DMS153 treated with DMSO at 0.1 percent for 48 hours (cell line): Measurements from ENCODE around the gene LYPD8.
"Not testable (repeated sequence)": the region's sequence is repeated elsewhere in the genome, so short reads cannot be mapped to it uniquely, and the experiment has no call there.

Experiments used
- DNase-seq: peaks from one replicate; lab custom pipeline; 2025; ENCODE audit not compliant: unreplicated experiment; lab: John Stamatoyannopoulos, UW

Gene LYPD8

GRCh38 chr1:248755517-248755916 lies at the start of gene LYPD8:
Gene LYPD8 (minus strand): TSS chr1:248755759. CDS start chr1:248751081, 4,678 bp downstream.
- DNase-seq = no peak

- no peak for DNase-seq
These were observed 49.5 kb upstream of the LYPD8 start for GRCh38 chr1:248804771-248805681.

DNA sequence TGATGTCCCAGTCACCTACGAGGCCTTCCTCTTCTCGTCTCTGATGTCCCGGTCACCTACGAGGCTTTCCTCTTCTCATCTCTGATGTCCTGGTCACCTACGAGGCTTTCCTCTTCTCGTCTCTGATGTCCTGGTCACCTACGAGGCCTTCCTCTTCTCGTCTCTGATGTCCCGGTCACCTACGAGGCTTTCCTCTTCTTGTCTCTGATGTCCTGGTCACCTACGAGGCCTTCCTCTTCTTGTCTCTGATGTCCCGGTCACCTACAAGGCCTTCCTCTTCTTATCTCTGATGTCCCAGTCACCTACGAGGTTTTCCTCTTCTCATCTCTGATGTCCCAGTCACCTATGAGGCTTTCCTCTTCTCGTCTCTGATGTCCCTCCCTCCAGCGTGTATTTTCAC lies 47.9 kb upstream of the LYPD8 start:
- not testable (repeated sequence) for DNase-seq

DNA sequence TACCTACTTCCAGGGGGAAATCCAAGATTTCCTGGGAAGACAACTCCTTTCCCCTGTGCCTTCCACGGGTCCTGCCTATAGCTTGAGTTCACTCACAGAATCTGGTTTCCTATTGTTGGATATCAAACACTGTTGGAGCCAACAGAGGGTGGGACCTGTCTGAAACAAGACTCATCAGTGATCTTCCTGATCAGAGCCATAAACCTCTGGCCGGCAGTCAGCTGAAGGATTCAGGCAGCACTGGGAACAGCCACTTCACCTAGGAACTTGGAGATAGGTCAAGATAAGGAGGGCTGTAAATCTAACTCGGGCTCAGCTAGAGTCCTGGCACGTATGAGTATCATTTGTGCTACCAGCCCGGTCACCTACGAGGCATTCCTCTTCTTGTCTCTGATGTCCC lies 46.9 kb upstream of the LYPD8 start:
- no peak for DNase-seq

GRCh38 chr1:248800459-248800858 lies 44.9 kb upstream of the LYPD8 start:
- DNase-seq = no peak

- DNase-seq = no peak
These were observed 43.2 kb upstream of the LYPD8 start for GRCh38 chr1:248798791-248799190.

DNA sequence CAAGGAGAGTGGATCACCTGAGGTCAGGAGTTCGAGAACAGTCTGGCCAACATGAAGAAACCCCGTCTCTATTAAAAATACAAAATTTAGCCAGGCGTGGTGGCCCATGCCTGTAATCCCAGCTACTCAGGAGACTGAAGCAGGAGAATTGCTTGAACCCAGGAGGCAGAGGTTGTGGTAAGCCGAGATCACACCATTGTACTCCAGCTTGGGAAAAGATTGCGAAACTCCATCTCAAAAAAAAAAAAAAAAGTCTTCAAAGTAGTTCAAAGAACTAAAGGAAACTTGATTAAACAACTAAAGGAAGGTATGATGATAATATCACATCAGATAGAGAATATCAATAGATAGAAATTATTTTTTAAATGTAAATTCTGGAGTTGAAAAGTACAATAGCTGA lies 39.1 kb upstream of the LYPD8 start:
- not testable (repeated sequence) for DNase-seq

GRCh38 chr1:248793592-248793991 lies 38.0 kb upstream of the LYPD8 start:
- DNase-seq = no peak

DNA sequence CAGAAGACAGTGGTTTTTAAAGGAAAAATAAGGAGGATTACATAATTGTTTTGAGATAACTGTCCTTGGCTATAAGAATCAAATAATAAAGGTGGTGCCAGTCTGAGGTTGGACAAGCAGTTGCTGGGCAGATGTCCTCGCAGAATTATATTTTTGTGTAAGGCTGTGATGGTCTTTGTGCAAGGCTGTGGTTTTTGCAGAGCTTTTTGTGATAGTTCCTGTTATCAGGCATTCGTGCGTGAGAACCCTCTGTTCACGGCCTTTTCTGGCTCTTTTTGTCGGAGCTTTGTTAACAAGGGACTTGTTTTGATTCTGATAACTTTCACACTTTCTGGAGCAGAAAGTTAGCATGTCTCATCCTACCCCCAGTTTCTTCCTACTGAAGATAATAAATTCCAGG lies 36.8 kb upstream of the LYPD8 start:
- no peak for DNase-seq

DNA sequence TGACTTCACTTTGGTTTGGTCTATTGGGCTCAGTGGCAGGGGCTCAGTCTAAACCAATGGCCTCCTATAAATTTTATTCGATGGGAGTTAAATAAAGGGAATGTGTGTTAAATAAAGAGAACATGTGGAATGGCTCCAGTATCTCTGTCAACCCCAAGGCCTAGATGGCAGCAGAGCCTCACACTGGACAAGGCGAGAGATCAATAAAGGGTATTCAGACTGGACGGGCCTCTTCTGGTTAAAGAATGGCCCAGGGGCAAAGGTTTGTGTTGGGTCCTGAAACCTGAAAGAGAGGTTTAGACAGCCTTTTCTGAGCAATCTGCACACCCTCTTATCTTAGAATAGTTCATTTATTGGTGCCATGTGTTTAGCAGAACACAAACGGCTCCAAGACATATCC lies 35.5 kb upstream of the LYPD8 start:
- DNase-seq = no peak

- DNase-seq = no peak
These were observed 34.9 kb upstream of the LYPD8 start for GRCh38 chr1:248790456-248790855.

GRCh38 chr1:248789337-248789736 lies 33.8 kb upstream of the LYPD8 start:
- not testable (repeated sequence) for DNase-seq

DNA sequence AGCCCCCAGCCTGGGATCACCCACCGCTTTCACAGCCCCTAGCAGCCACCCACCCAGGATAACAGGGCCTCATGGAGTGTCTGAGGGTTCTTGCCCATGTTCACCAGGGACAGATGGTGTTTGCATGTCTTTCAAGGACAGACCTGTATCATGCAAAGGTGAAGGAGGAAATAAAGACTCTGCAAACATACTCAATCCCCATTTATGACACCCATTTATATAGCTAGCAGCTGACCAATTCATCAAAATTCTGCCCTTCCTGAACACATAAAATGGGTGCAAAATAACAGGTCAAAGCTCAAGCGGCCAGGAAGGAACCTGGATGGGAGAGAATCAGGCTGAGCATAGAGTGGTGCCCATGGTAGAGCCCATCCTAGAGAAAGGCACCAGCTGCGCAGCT lies 32.8 kb upstream of the LYPD8 start:
- DNase-seq = no peak

- no peak for DNase-seq
These were observed 31.9 kb upstream of the LYPD8 start for GRCh38 chr1:248787430-248787829.

- DNase-seq = no peak
These were observed 30.6 kb upstream of the LYPD8 start for GRCh38 chr1:248786156-248786555.

- no peak for DNase-seq
These were observed 27.8 kb upstream of the LYPD8 start for GRCh38 chr1:248783367-248783766.

DNA sequence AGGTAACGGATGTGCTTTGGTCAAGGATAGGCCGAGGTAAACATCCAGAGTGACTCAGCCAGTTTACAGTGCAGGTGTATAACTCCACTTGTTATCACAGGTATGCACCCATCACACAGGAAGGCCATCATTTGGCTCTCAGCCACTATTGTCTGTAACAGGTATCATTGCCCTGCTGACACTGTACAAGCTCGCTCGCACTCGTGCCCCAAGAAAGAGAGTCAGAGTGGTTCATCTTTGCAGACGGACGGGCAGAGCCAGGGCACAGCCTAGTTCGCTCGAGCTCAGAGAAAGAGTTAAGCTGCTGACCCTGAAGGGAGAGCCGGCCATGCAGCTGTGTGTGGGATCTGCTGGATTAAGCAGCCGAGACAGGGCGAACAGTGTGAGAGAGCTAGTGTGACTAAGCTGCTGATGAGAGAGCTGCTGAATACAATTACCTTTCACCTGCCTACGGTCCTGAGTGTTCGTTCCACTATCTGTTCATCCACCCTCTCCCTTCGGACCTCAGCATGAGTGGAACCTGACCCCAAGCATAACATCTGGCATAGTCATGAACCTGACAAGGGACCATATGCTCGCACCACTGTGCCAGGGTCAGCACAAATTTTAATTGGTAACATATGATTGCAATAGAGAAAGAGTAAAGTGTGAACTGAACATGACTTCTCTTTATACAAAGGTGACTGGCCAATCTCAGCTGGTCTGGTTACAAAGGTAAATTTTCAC lies 27.0 kb upstream of the LYPD8 start:
- no peak for DNase-seq

DNA sequence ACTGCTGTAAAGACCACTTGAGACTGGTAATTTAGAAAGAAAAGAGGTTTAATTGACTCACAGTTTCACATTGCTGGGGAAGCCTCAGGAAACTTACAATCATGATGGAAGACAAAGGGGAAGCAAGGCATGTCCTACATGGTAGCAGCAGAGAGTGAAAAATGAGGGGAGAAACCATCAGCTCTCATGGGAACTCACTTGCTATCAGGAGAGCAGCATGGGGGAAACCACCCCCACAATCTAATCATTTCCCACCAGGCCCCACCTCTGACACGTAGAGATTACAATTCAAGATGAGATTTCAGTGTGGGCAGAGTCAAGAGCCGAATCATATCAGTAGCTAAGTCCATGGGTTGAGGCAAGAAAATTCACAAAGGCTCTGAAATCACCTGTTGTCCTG lies 23.8 kb upstream of the LYPD8 start:
- DNase-seq = no peak

DNA sequence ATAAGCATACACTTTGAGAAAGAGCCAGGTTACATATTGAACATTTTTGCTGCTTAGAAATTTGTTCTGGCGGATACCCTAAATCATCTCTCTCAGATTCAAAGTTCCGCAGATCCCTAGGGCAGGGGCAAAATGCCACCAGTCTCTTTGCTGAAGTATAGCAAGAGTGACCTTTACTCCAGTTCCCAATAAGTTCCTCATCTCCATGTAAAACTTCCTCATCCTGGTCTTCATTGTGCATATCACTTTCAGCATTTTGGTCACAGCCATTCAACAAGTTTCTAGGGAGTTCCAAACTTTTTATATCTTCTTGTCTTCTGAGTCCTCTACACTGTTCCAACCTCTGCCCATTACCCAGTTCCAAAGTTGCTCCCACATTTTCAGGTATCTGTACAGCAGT lies 23.3 kb upstream of the LYPD8 start:
- no peak for DNase-seq

DNA sequence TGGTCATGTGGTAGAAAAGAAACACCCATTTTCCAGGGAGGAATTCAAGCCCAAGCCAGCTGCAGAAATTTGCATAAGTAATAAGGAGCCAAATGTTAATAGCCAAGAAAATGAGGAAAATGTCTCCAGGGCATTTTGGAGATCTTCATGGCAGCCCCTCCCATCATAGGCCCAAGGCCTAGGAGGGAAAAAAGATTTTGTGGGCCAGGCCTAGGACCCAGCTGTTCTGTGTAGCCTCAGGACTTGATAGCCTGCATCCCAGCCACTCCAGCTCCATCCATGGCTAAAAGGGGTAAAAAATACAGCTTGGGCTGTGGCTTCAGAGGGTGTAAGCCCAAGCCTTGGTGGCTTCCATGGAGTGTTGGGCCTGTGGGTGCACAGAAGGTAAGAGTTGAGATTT lies 21.4 kb upstream of the LYPD8 start:
- DNase-seq = no peak

GRCh38 chr1:248775441-248775840 lies 19.9 kb upstream of the LYPD8 start:
- no peak for DNase-seq

DNA sequence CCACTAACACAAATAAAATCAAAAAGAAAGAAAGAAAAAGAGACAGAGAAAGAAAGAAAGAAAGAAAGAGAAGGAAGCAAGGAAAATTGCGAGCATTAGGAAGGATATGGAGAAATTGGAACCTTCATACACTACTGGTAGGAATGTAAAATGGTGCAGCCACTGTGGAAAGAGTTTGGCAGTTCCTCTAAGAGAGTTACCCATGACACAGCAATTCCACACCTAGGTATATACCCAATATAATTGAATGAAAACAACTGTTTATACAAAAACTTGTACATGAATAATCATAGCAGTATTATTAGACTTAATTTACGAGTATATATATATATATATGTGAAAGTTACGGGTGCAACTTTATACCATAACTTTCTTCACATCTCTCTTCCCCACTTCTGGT lies 4.1 kb upstream of the LYPD8 start:
- DNase-seq = no peak
